Uterus (tissue), 2 donors: ENCODE data around the gene PEAR1.

Source experiments
- CTCF ChIP-seq, 4 experiments: fragments of 200-600 bp in 2 of 4; fragments of 450-650 bp in 2 of 4; sonication (generic) in 2 of 4; IDR thresholded peaks; one replicate each; pipeline ENCODE4 v1.5.1; 2016 to 2019; ENCODE audit warnings: antibody characterized with exemption in 4 of 4, mild to moderate bottlenecking in 2 of 4, moderate library complexity in 1 of 4
- POLR2A ChIP-seq, 2 donors: fragments of 450-650 bp; IDR thresholded peaks; one replicate each; pipeline ENCODE4 v1.6.1; 2016; ENCODE audit warnings: antibody characterized with exemption in 2 of 2, mild to moderate bottlenecking in 1 of 2, moderate library complexity in 1 of 2

GRCh38 chr1:156925154-156926010 is 31.9 kb downstream of the PEAR1 start:
- TF ChIP-seq CTCF (IDR thresholded peaks at IDR 0.05), result no peak
- no peak for TF ChIP-seq POLR2A (IDR thresholded peaks at IDR 0.05)
